Inferior parietal cortex (tissue), 1 donor: ENCODE results near the gene PCDHGC4.

ENCODE experiments used
- DNase-seq: peaks from one replicate; pipeline ENCODE4 v3.0.0-alpha.2; 2016; ENCODE audit errors: extremely low spot score

Gene PCDHGC4

GRCh38 chr5:141490271-141490670 is 5.4 kb downstream of the PCDHGC4 start:
- DNase-seq, result no peak

- DNase-seq, result no peak
These were observed 5.9 kb downstream of the PCDHGC4 start for GRCh38 chr5:141490771-141491170.

- no peak for DNase-seq
These were observed 6.7 kb downstream of the PCDHGC4 start for GRCh38 chr5:141491323-141492167.

GRCh38 chr5:141492168-141492885 is 7.5 kb downstream of the PCDHGC4 start:
- no peak for DNase-seq

GRCh38 chr5:141493500-141494422 is 8.9 kb downstream of the PCDHGC4 start:
- no peak for DNase-seq

GRCh38 chr5:141494761-141495452 is 10.1 kb downstream of the PCDHGC4 start:
- DNase-seq, result no peak

- no peak for DNase-seq
These were observed 10.6 kb downstream of the PCDHGC4 start for GRCh38 chr5:141495453-141495811.

GRCh38 chr5:141496038-141496437 is 11.2 kb downstream of the PCDHGC4 start:
- DNase-seq, result no peak

- DNase-seq, result no peak
These were observed 16.9 kb downstream of the PCDHGC4 start for GRCh38 chr5:141501761-141502160.

GRCh38 chr5:141503681-141504080 is 18.9 kb downstream of the PCDHGC4 start:
- no peak for DNase-seq

- DNase-seq, result no peak
These were observed 19.4 kb downstream of the PCDHGC4 start for GRCh38 chr5:141504216-141504615.

GRCh38 chr5:141506381-141507155 is 21.7 kb downstream of the PCDHGC4 start:
- no peak for DNase-seq

- DNase-seq, result no peak
These were observed 22.7 kb downstream of the PCDHGC4 start for GRCh38 chr5:141507387-141508091.

GRCh38 chr5:141508440-141508797 is 23.6 kb downstream of the PCDHGC4 start:
- DNase-seq, result no peak

- no peak for DNase-seq
These were observed 24.2 kb downstream of the PCDHGC4 start for GRCh38 chr5:141508798-141509611.

GRCh38 chr5:141510160-141510559 is 25.3 kb downstream of the PCDHGC4 start:
- DNase-seq, result no peak

GRCh38 chr5:141510850-141511601 is 26.2 kb downstream of the PCDHGC4 start:
- DNase-seq, result no peak

GRCh38 chr5:141511771-141512325 is 27.0 kb downstream of the PCDHGC4 start:
- no peak for DNase-seq
